BE2C (cell line): ENCODE data around the gene ARFGAP3.

Source experiments
- DNase-seq: peaks from one replicate; pipeline ENCODE4 v3.0.0-alpha.2; 2020
- H3K27me3 ChIP-seq: fragments of 250-450 bp; sonication (Bioruptor Pico); 2 replicates; pipeline ENCODE4 v1.5.1; 2020; ENCODE audit warnings: mild to moderate bottlenecking
- H3K36me3 ChIP-seq: fragments of 250-450 bp; sonication (Bioruptor Pico); 2 replicates; pipeline ENCODE4 v1.5.1; 2020; ENCODE audit warnings: mild to moderate bottlenecking
- H3K4me1 ChIP-seq: fragments of 250-450 bp; sonication (Bioruptor Pico); 2 replicates; pipeline ENCODE4 v1.5.1; 2020
- H3K4me3 ChIP-seq: 2 replicates; pipeline ENCODE4 v1.5.1; 2011; ENCODE audit warnings: low read depth, low read length
- H3K9me3 ChIP-seq: fragments of 250-450 bp; sonication (Bioruptor Pico); 2 replicates; pipeline ENCODE4 v1.5.1; 2020
- CTCF ChIP-seq: IDR thresholded peaks from 2 replicates; pipeline ENCODE4 v1.5.1; 2012; ENCODE audit warnings: mild to moderate bottlenecking, low read depth, low read length

Gene ARFGAP3

GRCh38 chr22:42844756-42845155 is 12.3 kb downstream of the ARFGAP3 start:
- Histone ChIP-seq H3K4me1 (no peaks in the 10 kb centered on the region), H3K36me3 (no peaks in the 10 kb centered on the region), H3K9me3 (no peaks in the 10 kb centered on the region), H3K27me3 (no peaks in the 10 kb centered on the region), H3K4me3 (no peak overlapping the region)
- no peak for TF ChIP-seq CTCF
- DNase-seq: no peak

GRCh38 chr22:42842658-42843370 is 14.3 kb downstream of the ARFGAP3 start:
- H3K9me3 ChIP-seq: no peaks in the 10 kb centered on the region
- H3K36me3 ChIP-seq: no peaks in the 10 kb centered on the region
- no peak overlapping the region for H3K4me3 ChIP-seq
- no peak for TF ChIP-seq CTCF
- H3K27me3 ChIP-seq: no peaks in the 10 kb centered on the region
- no peaks in the 10 kb centered on the region for H3K4me1 ChIP-seq
- no peak for DNase-seq

- no peak for TF ChIP-seq CTCF
- no peaks in the 10 kb centered on the region for H3K27me3 ChIP-seq
These were observed 15.6 kb downstream of the ARFGAP3 start for GRCh38 chr22:42841444-42841843.

GRCh38 chr22:42837556-42837955 is 19.5 kb downstream of the ARFGAP3 start:
- TF ChIP-seq CTCF: no peak
- H3K36me3 ChIP-seq: no peaks in the 10 kb centered on the region; the same call in 1 of the 2 replicates

More at GRCh38 chr22:42841444-42841843, 15.6 kb downstream of the ARFGAP3 start:
- no peak overlapping the region for H3K4me3 ChIP-seq
- H3K9me3 ChIP-seq: no peaks in the 10 kb centered on the region
- no peaks in the 10 kb centered on the region for H3K4me1 ChIP-seq
- DNase-seq: no peak
- no peaks in the 10 kb centered on the region for H3K36me3 ChIP-seq

GRCh38 chr22:42836026-42836425 is 21.0 kb downstream of the ARFGAP3 start:
- Histone ChIP-seq H3K4me3 (no peak overlapping the region), H3K27me3 (no peaks in the 10 kb centered on the region), H3K9me3 (no peaks in the 10 kb centered on the region), H3K36me3 (no peaks in the 10 kb centered on the region; the same call in 1 of the 2 replicates), H3K4me1 (no peaks in the 10 kb centered on the region)
- DNase-seq: no peak
- TF ChIP-seq CTCF: no peak

More at GRCh38 chr22:42837556-42837955, 19.5 kb downstream of the ARFGAP3 start:
- no peaks in the 10 kb centered on the region for H3K27me3 ChIP-seq
- H3K4me3 ChIP-seq: no peak overlapping the region
- H3K4me1 ChIP-seq: no peaks in the 10 kb centered on the region
- no peak for DNase-seq
- H3K9me3 ChIP-seq: no peaks in the 10 kb centered on the region

- H3K9me3 ChIP-seq: no peaks in the 10 kb centered on the region
- no peak for DNase-seq
- H3K36me3 ChIP-seq: no peaks in the 10 kb centered on the region; the same call in 1 of the 2 replicates
- no peaks in the 10 kb centered on the region for H3K27me3 ChIP-seq
- H3K4me1 ChIP-seq: no peaks in the 10 kb centered on the region
- H3K4me3 ChIP-seq: no peak overlapping the region
- TF ChIP-seq CTCF: no peak
These were observed 22.7 kb downstream of the ARFGAP3 start for GRCh38 chr22:42834177-42834949.
